ENCODE measurements around the gene NFASC.

The NFASC gene

GRCh38 chr1:204978782-204979181 lies 108.1 kb downstream of the NFASC start:
- TF ChIP-seq, protein P1, sequence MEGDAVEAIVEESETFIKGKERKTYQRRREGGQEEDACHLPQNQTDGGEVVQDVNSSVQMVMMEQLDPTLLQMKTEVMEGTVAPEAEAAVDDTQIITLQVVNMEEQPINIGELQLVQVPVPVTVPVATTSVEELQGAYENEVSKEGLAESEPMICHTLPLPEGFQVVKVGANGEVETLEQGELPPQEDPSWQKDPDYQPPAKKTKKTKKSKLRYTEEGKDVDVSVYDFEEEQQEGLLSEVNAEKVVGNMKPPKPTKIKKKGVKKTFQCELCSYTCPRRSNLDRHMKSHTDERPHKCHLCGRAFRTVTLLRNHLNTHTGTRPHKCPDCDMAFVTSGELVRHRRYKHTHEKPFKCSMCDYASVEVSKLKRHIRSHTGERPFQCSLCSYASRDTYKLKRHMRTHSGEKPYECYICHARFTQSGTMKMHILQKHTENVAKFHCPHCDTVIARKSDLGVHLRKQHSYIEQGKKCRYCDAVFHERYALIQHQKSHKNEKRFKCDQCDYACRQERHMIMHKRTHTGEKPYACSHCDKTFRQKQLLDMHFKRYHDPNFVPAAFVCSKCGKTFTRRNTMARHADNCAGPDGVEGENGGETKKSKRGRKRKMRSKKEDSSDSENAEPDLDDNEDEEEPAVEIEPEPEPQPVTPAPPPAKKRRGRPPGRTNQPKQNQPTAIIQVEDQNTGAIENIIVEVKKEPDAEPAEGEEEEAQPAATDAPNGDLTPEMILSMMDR (IDR thresholded peaks at IDR 0.05; ENCODE audit: low read depth, low read length, missing control alignments) = no peak

DNA sequence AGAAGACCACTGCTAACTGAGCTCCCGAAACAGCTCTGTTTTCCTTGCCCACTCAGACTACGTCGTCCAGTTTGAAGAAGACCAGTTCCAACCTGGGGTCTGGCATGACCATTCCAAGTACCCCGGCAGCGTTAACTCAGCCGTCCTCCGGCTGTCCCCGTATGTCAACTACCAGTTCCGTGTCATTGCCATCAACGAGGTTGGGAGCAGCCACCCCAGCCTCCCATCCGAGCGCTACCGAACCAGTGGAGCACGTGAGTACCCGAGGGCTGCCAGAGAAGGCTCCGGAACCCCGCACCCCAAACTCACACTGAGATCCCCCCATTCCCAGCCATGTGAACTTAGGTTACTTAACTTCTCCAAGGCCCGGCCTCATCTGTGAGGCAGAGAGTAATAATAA lies 108.6 kb downstream of the NFASC start:
- TF ChIP-seq, protein P1 (IDR thresholded peaks at IDR 0.05; ENCODE audit: low read depth, low read length, missing control alignments) = no peak
- no peak for DNase-seq (ENCODE audit: extremely low read depth, low read depth)
- H3K4me3 ChIP-seq (replicated peaks; ENCODE audit: low read depth, low read length) = no peak overlapping the region

More at GRCh38 chr1:204978782-204979181, 108.1 kb downstream of the NFASC start:
- DNase-seq (ENCODE audit: extremely low read depth, low read depth) = no peak
- no peak overlapping the region for H3K4me3 ChIP-seq (replicated peaks; ENCODE audit: low read depth, low read length)

GRCh38 chr1:204979891-204980649 lies 109.4 kb downstream of the NFASC start:
- TF ChIP-seq, protein P1 (IDR thresholded peaks at IDR 0.05; ENCODE audit: low read depth, low read length, missing control alignments) = no peak

GRCh38 chr1:204980840-204981405 lies 110.3 kb downstream of the NFASC start:
- DNase-seq (ENCODE audit: extremely low read depth, low read depth) = no peak
- H3K4me3 ChIP-seq (replicated peaks; ENCODE audit: low read depth, low read length) = no peak overlapping the region
- TF ChIP-seq, protein P1 (IDR thresholded peaks at IDR 0.05; ENCODE audit: low read depth, low read length, missing control alignments) = no peak

More at GRCh38 chr1:204979891-204980649, 109.4 kb downstream of the NFASC start:
- no peak overlapping the region for H3K4me3 ChIP-seq (replicated peaks; ENCODE audit: low read depth, low read length)
- DNase-seq (ENCODE audit: extremely low read depth, low read depth) = no peak

DNA sequence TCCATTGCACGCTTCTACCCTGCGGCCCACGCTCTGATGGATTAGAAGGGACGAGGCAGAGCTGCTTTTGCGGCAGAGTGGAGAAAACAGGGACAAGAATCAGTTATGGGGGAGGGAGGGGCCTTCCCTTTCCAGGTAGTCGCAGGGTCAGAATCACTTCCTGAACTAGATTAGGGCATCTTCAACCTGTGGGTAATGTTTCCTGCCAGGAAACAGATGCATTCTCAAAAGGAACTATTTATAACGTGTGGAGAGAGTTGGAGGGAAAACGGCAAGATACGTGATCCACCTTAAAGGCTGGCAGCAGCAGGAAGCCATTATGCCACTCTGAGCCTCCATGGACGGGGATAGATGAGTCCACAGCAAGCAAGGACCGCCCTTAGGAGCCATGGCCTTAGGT lies 112.5 kb downstream of the NFASC start:
- TF ChIP-seq, protein P1 (IDR thresholded peaks at IDR 0.05; ENCODE audit: low read depth, low read length, missing control alignments) = no peak
- H3K4me3 ChIP-seq (replicated peaks; ENCODE audit: low read depth, low read length) = no peak overlapping the region
- DNase-seq (ENCODE audit: extremely low read depth, low read depth) = no peak

DNA sequence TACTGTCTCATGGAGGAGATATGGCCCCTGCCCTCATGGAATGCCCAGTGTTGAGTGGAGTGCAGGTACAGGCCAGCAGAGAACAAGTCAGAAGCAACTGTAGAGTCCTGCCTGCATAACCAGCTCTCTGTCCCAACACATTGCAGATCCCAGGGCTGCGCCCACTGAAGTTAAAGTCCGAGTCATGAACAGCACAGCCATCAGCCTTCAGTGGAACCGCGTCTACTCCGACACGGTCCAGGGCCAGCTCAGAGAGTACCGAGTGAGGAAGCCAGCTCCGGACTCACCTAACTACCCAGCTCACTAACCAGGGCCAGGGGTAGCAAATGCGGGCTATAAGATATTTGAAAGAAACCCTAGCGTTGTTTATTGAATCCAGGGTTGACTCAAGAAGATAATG lies 113.2 kb downstream of the NFASC start:
- no peak for DNase-seq (ENCODE audit: extremely low read depth, low read depth)
- TF ChIP-seq, protein P1 (IDR thresholded peaks at IDR 0.05; ENCODE audit: low read depth, low read length, missing control alignments) = no peak
- no peak overlapping the region for H3K4me3 ChIP-seq (replicated peaks; ENCODE audit: low read depth, low read length)

Measured in HFF-Myc (cell line).